Measurements from ENCODE around the gene SUPT4H1. TPM values are rescaled to one million over a fixed set of nuclear protein-coding genes. Genes with fewer than 3 reads are reported as not detected.

The SUPT4H1 gene
- total RNA-seq, 1 donor from 2014 or later, result 43.1 TPM

DNA sequence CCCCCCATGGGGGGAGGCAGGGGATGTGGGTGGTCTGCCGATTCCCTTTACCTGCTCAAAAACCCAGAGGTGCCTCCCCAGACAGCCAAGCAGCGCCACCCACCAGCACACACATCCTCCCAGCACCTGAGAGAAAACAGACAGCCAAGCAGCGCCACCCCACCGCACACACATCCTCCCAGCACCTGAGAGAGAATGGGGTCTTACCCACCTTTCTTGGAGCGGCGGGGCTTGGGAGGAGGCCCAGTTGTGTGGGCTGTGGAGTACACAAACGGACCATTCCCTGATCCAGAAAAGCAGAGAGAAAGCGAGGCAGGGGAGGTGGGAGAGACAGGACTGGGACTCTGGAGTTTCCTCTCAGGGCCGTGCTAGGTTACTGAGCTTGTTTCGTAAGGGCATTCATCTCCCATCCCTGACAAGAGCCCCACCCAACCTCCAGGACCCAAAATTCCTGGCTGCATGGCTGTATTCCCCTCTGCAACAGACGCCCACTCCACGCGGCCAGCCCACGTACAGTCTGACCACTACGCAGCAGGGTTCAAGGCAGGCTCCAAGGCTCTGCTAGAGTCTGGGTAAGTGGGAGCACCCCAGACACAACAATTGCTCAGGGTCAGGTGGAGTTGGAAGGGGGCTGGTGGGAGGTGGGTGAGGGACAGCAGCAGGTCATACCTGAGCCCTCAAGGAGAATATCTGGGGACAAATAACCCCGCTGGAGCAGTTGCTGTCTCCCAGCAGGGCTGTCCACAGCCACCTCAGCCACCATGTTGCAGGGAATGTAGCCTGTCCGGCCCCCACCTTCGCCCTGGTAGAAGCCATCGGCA is 45.7 kb downstream of the SUPT4H1 start:
- no peak for DNase-seq (ENCODE audit: low spot score)

DNA sequence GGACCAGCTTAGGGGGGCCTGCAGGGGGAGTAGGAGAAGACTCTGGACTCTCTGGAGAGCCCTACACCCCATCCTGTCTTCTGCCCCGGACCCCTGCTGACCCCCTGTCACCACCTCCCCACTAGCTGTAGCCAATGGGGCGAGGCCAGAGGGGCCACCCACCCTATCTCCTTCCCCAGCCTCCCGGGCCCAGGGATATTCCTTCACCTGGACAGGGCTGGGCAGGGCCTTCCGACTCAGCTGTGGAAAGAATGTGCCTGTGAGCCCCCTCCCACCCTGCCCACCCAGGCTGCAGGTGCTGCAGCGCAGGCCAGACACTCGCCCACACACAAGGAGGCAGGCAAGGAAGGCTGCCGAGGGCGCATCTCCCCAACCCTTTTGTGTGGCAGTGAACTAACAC is 46.4 kb downstream of the SUPT4H1 start:
- no peak for DNase-seq (ENCODE audit: low spot score)

DNA sequence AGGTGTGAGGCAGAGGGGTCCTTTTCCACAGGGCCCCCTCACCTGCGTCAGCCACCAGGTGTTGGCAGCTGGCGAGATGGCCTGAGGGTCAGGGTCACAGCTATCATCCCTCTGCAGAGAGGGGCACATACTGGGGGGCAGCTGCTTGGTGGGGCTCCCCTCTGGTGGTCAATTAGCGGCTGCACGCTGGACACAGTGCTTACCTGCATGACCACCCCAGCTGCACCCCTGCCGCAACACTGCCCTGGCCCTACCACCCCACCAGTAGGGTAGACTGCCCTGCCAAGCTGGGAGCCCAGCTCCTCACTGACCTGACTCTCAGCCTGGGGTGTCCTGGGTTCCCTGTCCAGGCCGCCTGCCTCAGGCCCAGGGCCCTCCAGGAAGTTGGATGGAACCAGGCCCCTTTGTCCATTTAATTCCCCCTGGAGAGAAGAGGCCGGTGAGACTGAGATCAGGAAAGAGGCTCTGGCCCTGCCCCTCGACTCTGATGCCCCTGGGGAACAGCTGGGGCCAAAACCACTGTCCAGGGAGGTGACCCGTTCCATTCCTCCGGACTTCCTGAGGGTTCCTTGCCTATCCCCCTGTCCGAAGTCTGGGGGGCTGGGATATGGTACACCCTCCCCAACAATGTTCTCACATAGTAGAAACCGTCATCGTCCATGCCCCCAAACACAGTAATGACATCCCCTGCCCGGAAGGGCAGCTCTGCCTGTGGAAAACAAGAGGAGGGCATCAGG is 47.1 kb downstream of the SUPT4H1 start:
- DNase-seq (ENCODE audit: low spot score), result no peak

DNA sequence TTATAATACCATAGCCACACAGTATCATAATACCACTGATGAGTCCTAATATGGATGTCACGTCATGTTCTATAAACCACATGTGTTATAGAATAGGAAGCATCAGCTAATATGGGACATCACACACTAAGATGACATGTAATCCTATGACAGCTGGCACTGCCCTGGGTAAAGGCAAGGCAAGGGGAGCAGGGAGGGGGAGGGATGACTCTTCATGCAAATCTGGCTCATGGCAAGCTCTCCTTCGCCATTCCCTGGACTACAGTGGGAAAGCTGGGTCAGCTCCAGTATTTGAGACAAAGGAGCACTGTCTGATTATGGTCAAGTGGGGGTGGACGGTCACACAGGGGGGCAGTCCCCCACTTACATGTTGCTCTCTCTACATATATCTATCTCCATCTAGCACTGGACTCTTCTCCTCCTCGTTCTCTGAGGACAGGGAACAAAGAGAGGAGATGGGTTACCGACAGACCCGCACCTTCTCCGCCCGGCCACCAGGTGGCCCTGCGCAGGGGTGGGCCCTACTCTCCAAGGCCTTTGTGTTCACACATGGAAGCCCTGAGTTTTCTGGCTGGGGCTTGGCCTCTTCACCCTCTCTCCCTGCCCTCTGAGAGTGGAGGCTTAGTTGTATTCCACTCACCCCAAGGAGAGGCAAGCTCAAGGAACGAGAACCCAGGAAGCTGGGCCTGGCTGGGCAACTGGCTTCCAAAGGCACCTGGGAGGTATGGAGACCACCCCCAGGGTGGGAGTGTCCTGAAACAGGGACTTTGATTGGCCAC is 47.8 kb downstream of the SUPT4H1 start:
- DNase-seq (ENCODE audit: low spot score), result no peak

DNA sequence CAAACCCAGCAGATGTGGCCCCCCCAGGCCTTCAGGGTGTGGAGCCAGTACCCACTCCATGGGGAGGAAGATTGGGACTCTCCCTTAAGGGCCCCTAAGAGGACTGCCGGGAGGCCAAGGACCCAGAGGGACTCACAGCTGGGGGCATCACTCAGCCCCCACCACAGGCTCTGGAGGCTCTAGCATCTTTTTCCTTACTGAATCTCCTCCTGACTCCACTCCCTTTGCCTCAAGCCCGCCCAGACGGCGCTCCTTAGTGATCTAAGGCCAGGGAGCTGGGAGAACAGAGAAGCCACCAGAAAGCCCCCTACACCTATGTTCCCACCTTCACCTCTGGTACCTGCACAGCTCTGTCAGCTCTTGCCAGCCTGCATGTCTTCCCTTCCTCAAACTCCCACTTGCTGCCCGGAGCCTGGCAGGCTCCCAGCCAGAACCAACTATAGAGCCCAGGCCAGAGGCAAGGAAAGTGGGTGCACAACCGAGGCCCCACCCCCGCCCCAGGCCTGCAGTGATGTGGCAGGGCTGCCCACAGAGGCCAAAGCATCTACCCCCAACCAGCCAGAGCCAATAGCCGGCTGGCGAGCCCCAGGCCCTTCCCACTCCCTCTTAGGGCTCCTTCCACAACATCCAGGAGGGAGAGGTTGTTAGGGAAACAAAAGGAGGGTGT is 48.9 kb downstream of the SUPT4H1 start:
- DNase-seq (ENCODE audit: low spot score), result no peak

DNA sequence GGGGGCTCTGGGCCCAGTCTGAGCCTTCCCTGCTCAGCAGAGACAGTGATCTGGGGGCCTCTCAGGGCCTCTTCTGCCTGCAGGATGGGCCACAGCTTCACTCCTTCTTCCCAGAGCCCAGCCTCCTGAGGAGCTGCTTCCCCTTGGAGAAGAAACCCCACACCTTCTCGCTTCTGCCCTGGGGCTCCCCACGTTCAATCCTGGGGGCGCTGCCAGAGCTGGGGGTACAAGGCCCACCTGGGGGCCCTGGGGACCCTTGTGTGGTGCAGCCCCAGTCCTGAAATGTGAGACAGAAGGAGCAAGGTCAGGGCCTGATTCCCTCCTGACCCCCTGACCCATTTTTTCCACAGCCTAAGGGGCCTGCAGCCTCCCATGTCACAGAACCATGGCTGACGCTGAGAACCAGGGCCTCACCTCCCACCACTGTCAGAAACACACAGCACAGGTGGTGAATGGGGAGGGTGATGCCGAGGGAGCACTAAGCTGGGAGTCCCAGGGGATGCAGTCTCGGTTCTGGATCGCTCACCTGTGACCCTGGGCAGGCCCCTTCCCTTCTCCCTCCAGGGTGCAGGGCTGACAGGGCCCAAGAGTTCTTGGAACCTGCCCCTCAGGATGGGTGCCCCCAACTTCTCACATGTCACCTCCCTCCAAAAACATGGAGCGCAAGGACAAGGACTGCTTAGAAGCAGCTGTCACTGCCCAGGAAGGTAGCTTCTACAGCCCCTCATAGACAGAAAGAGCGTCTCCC is 49.7 kb downstream of the SUPT4H1 start:
- DNase-seq (ENCODE audit: low spot score), result no peak

DNA sequence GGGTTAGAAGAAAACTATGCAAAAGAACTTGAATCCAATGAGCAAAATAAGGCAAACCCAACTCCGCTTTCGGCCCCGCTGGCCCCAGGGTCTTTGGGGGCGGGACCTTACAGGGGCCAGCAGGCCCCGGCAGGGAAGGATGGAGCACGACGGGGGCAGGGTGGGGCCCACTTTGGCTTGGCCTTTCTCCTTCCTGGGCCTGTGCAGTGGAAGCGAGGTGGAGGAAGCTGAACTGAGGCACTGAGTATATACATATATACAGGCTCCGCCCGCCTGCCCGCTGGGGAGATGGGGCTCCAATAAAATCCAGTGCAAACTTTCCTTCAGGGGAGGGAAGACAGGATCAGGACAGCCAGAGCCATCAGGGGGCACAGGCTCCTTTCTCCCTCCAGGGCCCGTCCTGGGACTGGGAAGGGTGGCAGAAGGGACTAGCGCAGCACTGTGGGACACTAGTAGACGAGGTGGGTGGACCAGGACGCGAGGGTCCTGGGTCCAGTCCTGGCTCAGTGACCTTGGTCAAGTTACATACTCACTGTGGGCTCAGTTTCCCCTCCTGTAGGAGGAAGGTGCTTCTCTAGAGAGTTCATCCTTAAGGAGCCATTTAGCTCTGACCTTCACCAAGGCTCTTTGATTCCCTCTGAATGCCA is 50.4 kb downstream of the SUPT4H1 start:
- DNase-seq (ENCODE audit: low spot score), result no peak

DNA sequence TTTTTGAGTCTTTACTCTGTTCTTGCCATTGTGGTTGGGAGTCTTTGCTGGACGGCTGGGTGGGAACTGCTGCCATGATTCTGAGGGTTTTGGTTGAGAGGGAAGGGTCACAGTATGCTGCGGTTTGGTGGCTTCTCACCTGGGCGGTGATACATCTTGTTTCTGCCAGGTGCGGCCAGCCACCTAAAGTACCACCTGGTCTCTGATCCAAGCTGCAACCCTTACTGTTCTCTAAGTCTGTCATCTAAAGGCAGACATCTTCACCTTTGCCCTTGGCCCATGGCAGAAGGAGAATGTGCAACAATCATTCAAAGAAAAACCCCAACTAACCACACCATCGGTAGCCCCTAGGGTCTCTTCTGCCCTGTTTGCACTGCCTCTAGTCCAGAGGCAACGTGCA is 51.7 kb downstream of the SUPT4H1 start:
- no peak for DNase-seq (ENCODE audit: low spot score)

Other genes starting within 250 kb of the SUPT4H1 start
- gene OR4D1, start 203.8 kb downstream of the SUPT4H1 start, total RNA-seq (ENCODE audit: insufficient read depth, low replicate concordance), result 4.6 TPM
- 2.2 TPM for gene OR4D2, start 185.2 kb downstream of the SUPT4H1 start, total RNA-seq (ENCODE audit: insufficient read depth, low replicate concordance)
- gene EPX, start 159.5 kb downstream of the SUPT4H1 start, total RNA-seq (ENCODE audit: insufficient read depth, low replicate concordance), result not detected
- 6.5 TPM for gene MKS1, start 132.9 kb downstream of the SUPT4H1 start, total RNA-seq (ENCODE audit: insufficient read depth, low replicate concordance)
- gene LPO, start 113.6 kb downstream of the SUPT4H1 start, total RNA-seq (ENCODE audit: insufficient read depth, low replicate concordance), result 0.24 TPM
- gene MPO, start 71.3 kb downstream of the SUPT4H1 start, total RNA-seq (ENCODE audit: insufficient read depth, low replicate concordance), result not detected
- 18.1 TPM for gene TSPOAP1, start 23.4 kb downstream of the SUPT4H1 start, total RNA-seq (ENCODE audit: insufficient read depth, low replicate concordance)
- gene RNF43, start 65.3 kb upstream of the SUPT4H1 start, total RNA-seq (ENCODE audit: insufficient read depth, low replicate concordance), result 3.6 TPM
- gene HSF5, start 136.2 kb upstream of the SUPT4H1 start, total RNA-seq (ENCODE audit: insufficient read depth, low replicate concordance), result 0.72 TPM
- 42.6 TPM for gene MTMR4, start 162.4 kb upstream of the SUPT4H1 start, total RNA-seq (ENCODE audit: insufficient read depth, low replicate concordance)